ENCODE measurements around the gene ATP5ME. TPM values are rescaled to one million over a fixed set of nuclear protein-coding genes. Genes with fewer than 3 reads are reported as not detected.

The ATP5ME gene, protein sequence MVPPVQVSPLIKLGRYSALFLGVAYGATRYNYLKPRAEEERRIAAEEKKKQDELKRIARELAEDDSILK
- total RNA-seq, result 74.6 and 179 TPM in 2 replicates

DNA sequence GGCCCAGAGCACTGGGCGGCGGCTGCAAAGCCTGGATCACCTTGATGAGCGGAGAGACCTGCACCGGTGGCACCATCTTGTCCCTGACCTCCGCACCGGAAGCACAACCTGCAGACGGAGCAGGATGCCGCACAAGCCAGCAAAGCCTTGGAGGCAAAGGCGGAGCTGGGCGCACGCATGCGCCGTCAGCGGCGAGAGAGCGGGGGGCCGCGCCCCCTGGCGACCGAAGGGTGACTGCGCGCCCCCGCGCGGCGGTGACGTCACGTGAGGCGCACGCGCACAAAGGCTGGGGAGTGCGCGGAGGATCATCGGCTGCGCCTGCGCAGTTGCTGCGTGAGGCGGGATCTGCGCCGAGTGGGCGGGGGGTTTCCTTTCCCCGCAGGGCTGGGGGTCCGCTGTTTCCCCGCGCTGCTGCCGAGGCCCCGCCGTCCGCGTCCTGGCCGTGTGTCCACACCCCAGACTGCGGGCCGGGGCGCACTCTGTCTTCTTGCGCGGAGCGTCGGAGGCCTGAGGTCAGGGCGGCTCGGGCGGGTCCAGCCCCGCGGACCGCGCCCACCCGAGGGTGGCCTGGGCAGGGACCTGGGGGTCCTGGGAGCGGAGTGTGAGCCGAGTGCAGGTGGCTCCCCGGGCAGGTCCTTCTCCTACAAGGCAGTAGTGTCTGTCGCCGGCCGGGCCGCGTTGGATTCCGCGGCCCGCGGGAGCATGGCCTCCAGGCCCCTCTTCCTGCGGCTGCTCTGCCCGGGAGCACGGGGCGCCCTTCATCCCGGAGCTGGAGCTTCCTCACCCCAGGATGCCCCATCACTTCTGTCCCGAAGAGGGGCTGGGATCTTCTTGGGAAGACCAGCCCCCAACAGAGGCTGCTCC is at the start of gene ATP5ME, which contains the start of gene MYL5:
Gene ATP5ME (minus strand): TSS at position 105 of the 864 bp plus-strand sequence. CDS start 29 bp downstream, at position 76.
Gene MYL5 (plus strand): TSS at position 371 of the 864 bp plus-strand sequence. CDS start 3,485 bp downstream, outside the sequence.

DNA sequence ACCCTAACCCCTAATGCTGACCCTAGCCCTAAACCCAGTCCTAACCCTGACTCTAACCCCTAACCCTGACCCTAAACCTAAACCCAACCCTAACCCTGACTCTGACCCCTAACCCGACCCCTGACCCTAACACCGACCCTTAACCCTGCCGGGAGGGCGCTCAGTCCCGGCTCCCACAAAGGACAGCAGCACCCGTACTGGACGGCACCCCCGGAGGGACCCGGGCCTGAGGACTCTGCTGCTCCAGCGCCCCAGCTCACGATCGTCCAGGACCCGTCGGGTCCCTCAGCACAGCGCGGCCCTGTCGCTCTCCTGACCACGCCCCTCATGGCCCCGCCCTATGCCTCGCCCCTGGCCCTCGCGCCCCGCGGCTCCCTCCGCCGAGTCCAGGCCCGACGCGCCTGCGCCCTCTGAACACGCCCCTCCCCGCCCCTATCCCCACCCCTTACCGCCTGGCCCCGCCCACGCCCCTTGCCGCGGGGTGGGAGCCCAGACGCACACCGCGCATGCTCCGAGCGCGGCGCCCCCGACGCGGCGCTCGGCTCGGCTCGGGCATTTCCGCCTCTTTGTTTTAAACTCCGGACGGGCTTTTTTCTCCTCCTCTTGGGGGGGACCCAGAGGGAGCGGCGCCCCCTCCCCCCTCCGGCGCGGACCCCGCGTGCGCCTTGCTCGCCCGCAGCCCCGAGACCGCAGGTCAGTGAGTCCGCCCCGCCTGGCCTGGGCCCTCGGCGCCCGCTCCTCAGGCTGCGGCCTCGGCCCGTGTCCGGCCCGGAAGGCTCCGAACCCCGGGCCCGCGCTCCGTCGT is 31.4 kb upstream of the ATP5ME start, which contains the start of gene PCGF3:
Gene PCGF3 (plus strand): TSS at position 555 of the 805 bp plus-strand sequence. CDS start 27,849 bp downstream, outside the sequence.

DNA sequence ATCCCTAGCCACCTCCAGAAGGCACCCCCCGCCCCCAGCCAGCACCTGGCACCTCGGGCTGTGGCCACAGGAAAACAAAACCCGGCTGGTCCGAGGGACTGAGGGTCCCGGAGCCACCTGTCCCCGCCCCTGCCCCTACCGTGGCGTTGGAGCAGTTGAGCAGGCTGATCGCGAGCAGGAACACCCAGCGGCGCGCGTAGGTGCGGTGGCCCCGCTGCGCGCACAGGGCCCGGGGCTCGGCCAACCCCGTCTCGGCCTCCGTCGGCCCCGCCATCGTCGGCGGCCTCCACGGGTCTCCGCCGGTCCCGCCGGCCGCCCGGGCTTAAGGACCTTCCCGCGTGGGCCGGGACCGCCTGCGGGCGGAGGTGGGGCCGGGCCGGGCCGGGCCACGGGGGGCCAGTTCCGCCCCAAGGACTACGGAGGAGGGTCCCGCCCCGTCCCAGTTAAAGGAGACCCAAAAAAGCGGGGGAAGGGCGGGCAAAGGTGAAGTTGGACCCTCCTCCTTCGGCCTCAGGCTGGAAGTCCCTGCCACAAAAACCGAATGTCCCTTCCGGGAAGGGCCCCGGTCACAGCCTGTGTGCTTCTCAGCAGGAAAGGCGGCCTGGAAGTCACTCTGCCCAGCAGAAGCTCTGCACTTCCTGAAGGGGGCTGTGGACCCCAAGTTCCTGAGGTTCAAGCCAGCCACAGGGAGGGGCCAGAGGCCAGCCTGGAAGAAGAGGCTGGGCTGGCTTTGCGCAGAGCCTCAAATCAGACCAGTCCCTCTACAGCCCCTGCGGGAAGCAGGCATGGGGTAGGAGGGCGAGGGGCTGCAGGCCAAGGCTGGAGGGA is 15.0 kb upstream of the ATP5ME start, which contains the start of gene SLC49A3:
Gene SLC49A3 (minus strand): TSS at position 298 of the 828 bp plus-strand sequence. CDS start 24 bp downstream, at position 274.

DNA sequence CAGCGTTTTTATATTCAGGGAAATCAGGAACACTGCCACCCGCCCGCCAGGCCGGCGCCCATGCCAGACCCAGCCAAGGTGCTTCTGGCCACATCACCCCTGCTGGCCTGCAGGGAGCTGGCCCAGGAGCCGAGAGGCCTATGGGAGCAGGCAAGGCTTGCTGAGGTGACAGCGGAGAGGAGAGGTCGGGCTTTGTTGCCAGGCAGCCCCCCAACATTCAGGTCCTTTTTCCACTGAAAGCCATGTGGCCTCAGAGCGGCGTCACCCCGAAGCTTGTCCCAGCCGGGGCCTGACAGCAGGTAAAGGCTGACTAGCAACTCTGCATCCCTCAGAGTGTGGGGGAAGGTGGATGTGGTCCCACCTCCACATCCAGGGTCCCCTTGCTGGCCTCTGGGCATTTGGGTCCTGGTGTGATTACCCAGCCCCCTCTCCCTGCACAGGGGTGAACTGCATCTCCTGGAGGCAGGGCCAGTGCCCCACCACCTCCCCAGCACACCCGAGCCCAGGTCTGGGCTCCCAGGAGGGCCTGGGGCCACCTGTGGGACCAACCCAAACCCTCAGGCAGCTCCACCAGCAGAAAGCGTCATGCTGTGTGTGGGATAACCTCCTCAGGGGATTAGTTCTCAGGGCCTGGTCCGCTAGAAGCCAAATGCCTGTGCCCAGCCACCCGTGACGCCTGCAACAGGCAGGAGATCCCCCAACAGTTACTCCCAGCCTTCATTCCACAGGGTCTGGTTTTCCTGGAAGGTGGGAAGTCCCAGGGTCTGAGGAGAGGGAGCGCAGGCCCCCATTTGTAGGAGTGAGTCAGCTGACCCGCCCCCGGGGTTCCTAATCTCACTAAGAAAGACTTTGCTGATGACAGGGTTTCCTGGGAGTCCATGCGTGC is 49.1 kb downstream of the ATP5ME start, which contains the start of gene PDE6B:
Gene PDE6B (plus strand): TSS at position 869 of the 886 bp plus-strand sequence. CDS start 54 bp downstream, outside the sequence.

Other genes starting within 250 kb of the ATP5ME start
- gene ZNF721, start 175.1 kb downstream of the ATP5ME start, total RNA-seq, result 11.0 and 13.3 TPM in 2 replicates
- gene PIGG, start 175.1 kb downstream of the ATP5ME start, total RNA-seq, result 25.5 and 32.9 TPM in 2 replicates
- gene TMEM271, start 98.0 kb downstream of the ATP5ME start, total RNA-seq, result not detected in 2 replicates
- under 0.01 and 1.8 TPM in 2 replicates for gene PDE6B, start 48.7 kb downstream of the ATP5ME start, total RNA-seq
- gene MYL5, start 266 bp upstream of the ATP5ME start, total RNA-seq, result 2.1 and 7.5 TPM in 2 replicates
- 4.6 and 12.5 TPM in 2 replicates for gene SLC49A3, start 14.9 kb upstream of the ATP5ME start, total RNA-seq
- 30.6 and 49.3 TPM in 2 replicates for gene PCGF3, start 31.6 kb upstream of the ATP5ME start, total RNA-seq
- 0.24 TPM in 1 of 2 replicates, not detected in the other for gene CPLX1, start 151.9 kb upstream of the ATP5ME start, total RNA-seq

All from epithelial cell of alveolus of lung (primary cell).